SKM-1 treated with dmso at 0.1 percent for 144 hours (cell line): ENCODE results near the gene VTN.

ENCODE experiments used
- DNase-seq: peaks from one replicate; lab custom pipeline; 2025; ENCODE audit not compliant: unreplicated experiment; lab: John Stamatoyannopoulos, UW

Gene VTN

GRCh38 chr17:28325211-28325610, 44.9 kb downstream of the VTN start:
- no peak for DNase-seq

- no peak for DNase-seq
Observed at GRCh38 chr17:28324781-28325180, 45.3 kb downstream of the VTN start.

- no peak for DNase-seq
Observed at GRCh38 chr17:28324267-28324745, 45.8 kb downstream of the VTN start.

GRCh38 chr17:28320215-28321061, 49.7 kb downstream of the VTN start:
- DNase-seq, result no peak

GRCh38 chr17:28319598-28319935, 50.5 kb downstream of the VTN start:
- DNase-seq, result no peak

- DNase-seq, result peak; percentile 97
Observed at GRCh38 chr17:28318759-28319597, 51.1 kb downstream of the VTN start, which contains the start of gene TMEM97. Gene TMEM97 (plus strand): TSS chr17:28319200. CDS start chr17:28319240, 40 bp downstream.

GRCh38 chr17:28317966-28318758, 51.9 kb downstream of the VTN start:
- no peak for DNase-seq
